Measurements from ENCODE around the gene CACNG7. TPM values are rescaled to one million over a fixed set of nuclear protein-coding genes. Genes with fewer than 3 reads are reported as not detected.

CACNG7 gene
- total RNA-seq, 4 donors from 2014 or later: not detected

GRCh38 chr19:53927739-53928138, 18.7 kb downstream of the CACNG7 start:
- WGBS, 2 donors: 47 to 48% methylated on average over 8 of the region's 8 CpGs
- intact Hi-C loops (cut with DNase I; ENCODE audit: low total_unique reads): no loop called here
- TF ChIP-seq CTCF (IDR thresholded peaks at IDR 0.05) (no peak), POLR2A (IDR thresholded peaks at IDR 0.05) (no peak)
- no peak for DNase-seq (ENCODE audit: low spot score in 2 of 2)
- H3K4me3 ChIP-seq (ENCODE audit: low read depth, poor library complexity, severe bottlenecking): no peak overlapping the region

DNA sequence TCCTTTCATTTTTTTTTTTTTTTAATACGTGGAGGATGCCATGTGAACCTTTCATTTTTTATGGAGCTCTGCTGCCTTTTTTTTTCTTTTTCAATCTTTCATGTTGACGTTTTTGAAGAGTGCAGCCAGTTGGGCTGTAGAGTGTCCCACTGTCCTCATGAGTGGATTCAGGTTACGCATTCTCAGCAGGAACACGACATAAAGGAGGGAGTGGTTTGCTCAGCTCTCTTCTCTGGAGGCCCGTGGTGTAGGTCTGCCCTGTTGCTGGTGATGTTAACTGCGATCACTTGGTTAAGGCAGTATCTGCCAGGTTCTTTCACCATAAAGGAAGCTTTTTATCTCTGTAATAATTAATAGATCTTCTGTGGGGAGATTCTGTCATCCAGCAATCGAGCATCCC, 27.0 kb downstream of the CACNG7 start:
- TF ChIP-seq POLR2A (IDR thresholded peaks at IDR 0.05): no peak
- TF ChIP-seq CTCF (IDR thresholded peaks at IDR 0.05): no peak
- intact Hi-C loops (cut with DNase I; ENCODE audit: low total_unique reads): no loop called here
- no peak overlapping the region for H3K4me3 ChIP-seq (ENCODE audit: low read depth, poor library complexity, severe bottlenecking)
- DNase-seq (ENCODE audit: low spot score in 2 of 2): no peak
- WGBS, 2 donors: 44 to 50% methylated on average over 7 of the region's 7 CpGs

DNA sequence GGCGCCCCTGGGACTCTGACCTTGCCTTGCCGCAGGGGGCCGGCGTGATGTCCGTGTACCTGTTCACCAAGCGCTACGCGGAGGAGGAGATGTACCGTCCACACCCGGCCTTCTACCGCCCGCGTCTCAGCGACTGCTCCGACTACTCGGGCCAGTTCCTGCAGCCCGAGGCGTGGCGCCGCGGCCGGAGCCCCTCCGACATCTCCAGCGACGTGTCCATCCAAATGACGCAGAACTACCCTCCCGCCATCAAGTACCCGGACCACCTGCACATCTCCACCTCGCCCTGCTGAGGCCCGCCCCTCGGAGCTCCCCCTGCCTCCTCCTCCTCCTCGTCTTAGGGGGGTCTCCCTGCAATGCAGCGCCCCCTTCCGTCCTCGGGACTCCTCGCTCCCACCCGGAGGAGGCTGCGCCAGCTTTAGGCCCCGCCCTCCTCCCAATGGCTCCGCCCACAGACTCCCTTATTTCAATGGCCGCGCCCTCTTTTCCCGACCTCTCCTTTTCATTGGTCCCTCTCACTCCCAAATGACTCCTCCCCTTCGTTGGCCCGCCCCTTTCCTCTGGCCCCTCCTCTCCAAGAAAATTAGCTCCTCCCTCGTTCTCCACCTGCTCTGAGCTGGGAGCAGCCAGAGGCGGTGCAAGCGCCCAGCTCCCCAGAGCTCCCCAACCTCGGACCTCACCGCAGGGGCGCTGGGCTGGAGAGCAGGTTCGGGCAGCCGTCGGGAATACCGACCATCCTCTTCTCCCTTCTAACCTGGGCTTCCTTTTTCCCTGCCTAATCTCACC, 33.1 kb downstream of the CACNG7 start:
- H3K4me3 ChIP-seq (ENCODE audit: low read depth, poor library complexity, severe bottlenecking): no peak overlapping the region
- TF ChIP-seq CTCF (IDR thresholded peaks at IDR 0.05) (no peak), POLR2A (IDR thresholded peaks at IDR 0.05) (no peak)
- intact Hi-C loops (cut with DNase I; ENCODE audit: low total_unique reads): no loop called here
- 5 to 7% methylated on average over 47 to 48 of the region's 55 CpGs for WGBS, 2 donors
- DNase-seq (ENCODE audit: low spot score in 2 of 2): no peak

- no peak for DNase-seq (ENCODE audit: low spot score in 2 of 2)
- H3K4me3 ChIP-seq (ENCODE audit: low read depth, poor library complexity, severe bottlenecking): no peak overlapping the region
- 78 to 82% methylated on average over 4 of the region's 4 CpGs for WGBS, 2 donors
- no peak for TF ChIP-seq POLR2A (IDR thresholded peaks at IDR 0.05)
- intact Hi-C loops (cut with DNase I; ENCODE audit: low total_unique reads): no loop called here
These were observed 35.3 kb downstream of the CACNG7 start for GRCh38 chr19:53944416-53944815.

DNA sequence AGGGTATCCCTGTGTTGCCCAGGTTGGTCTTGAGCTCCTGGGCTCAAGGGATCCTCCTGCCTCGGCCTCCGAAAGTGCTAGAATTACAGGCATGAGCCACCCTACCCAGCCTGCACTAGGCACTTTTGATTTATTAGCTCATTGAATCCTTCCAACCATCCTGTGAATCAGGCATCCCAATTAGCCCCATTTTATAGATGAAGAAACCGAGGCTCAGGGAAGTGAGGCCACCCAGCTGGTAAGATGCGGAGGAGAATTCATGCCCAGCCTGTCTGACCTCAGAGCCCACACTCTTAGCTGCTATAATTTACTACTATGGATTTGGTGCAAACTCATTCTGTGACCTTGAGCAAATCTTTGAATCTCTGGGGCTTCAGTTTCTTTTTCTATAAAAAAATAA, 35.9 kb downstream of the CACNG7 start:
- WGBS, 2 donors: 81 to 88% methylated on average over 4 of the region's 4 CpGs

DNA sequence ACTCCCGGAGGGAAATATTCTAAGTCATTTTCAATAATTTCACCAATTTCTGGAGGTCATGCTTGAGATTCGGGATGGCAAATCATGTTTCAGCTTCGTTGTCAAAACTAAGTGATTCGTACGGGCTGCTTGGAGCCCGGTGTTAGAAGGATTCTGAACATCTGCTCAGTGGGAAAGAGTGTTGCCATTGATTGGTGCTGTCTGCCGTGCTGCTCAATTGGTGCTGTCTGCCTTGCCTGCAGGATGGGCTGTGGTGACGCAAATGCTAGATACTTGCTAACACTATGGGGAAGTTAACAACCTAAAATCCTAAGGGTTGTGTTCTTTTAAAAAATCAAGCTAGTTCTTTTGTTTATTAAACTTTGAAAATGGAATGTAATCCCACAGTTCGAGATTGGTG, 36.4 kb downstream of the CACNG7 start:
- TF ChIP-seq POLR2A (IDR thresholded peaks at IDR 0.05) (no peak), CTCF (IDR thresholded peaks at IDR 0.05) (no peak)
- DNase-seq (ENCODE audit: low spot score in 2 of 2): no peak
- intact Hi-C loops (cut with DNase I; ENCODE audit: low total_unique reads): no loop called here
- H3K4me3 ChIP-seq (ENCODE audit: low read depth, poor library complexity, severe bottlenecking): no peak overlapping the region
- WGBS, 2 donors: 42 to 51% methylated on average over 9 of the region's 9 CpGs

More for the DNA sequence above, 35.9 kb downstream of the CACNG7 start:
- intact Hi-C loops (cut with DNase I; ENCODE audit: low total_unique reads): no loop called here
- no peak overlapping the region for H3K4me3 ChIP-seq (ENCODE audit: low read depth, poor library complexity, severe bottlenecking)
- no peak for DNase-seq (ENCODE audit: low spot score in 2 of 2)
- no peak for TF ChIP-seq CTCF (IDR thresholded peaks at IDR 0.05)
- TF ChIP-seq POLR2A (IDR thresholded peaks at IDR 0.05): no peak

Measured in lower leg skin (tissue), 4 donors.